Uterus (tissue), 2 donors: Measurements from ENCODE around the gene FAM168A.

Experiments used
- CTCF ChIP-seq, 4 experiments: fragments of 200-600 bp in 2 of 4; fragments of 450-650 bp in 2 of 4; sonication (generic) in 2 of 4; IDR thresholded peaks; one replicate each; pipeline ENCODE4 v1.5.1; 2016 to 2019; ENCODE audit warnings: antibody characterized with exemption in 4 of 4, mild to moderate bottlenecking in 2 of 4, moderate library complexity in 1 of 4
- POLR2A ChIP-seq, 2 donors: fragments of 450-650 bp; IDR thresholded peaks; one replicate each; pipeline ENCODE4 v1.6.1; 2016; ENCODE audit warnings: antibody characterized with exemption in 2 of 2, mild to moderate bottlenecking in 1 of 2, moderate library complexity in 1 of 2

GRCh38 chr11:73401924-73402833 is 195.7 kb downstream of the FAM168A start:
- TF ChIP-seq POLR2A (IDR thresholded peaks at IDR 0.05) = no peak
- no peak for TF ChIP-seq CTCF (IDR thresholded peaks at IDR 0.05)
